Testis (tissue), 2 donors: ENCODE results near the gene OR56A1.

Experiments
- POLR2A ChIP-seq: fragments of 450-650 bp; IDR thresholded peaks from one replicate; pipeline ENCODE4 v1.6.1; 2017; ENCODE audit warnings: antibody characterized with exemption, mild to moderate bottlenecking, moderate library complexity
- TF ChIP-seq, protein P1 (sequence below), 3 experiments: fragments of 450-650 bp in 2 of 3; fragments of 200-600 bp in 1 of 3; sonication (generic) in 1 of 3; IDR thresholded peaks; one replicate each; pipeline ENCODE4 v1.5.1; 2016 to 2019; ENCODE audit warnings: antibody characterized with exemption in 3 of 3, mild to moderate bottlenecking in 2 of 3, moderate library complexity in 1 of 3

DNA sequence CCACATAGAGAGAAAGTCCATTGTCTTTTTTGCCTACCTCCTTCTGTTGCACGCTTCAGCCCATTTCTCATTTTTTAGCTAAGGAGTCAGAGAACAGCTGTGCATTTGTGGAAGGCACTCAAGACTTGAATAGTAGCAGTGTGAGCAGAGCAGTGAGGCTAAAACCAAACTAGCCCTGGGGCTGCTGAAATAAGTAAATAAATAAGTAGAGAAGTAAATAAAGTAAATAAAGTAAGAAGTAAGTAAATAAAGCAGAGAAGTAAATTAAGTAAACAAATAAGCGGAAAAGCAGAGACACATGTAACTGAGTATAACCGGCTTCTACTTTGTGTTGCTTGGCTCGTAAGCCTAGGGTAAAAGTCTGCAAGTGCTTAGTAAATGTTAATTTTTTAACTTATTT lies 41.4 kb downstream of the OR56A1 start:
- TF ChIP-seq, protein P1, sequence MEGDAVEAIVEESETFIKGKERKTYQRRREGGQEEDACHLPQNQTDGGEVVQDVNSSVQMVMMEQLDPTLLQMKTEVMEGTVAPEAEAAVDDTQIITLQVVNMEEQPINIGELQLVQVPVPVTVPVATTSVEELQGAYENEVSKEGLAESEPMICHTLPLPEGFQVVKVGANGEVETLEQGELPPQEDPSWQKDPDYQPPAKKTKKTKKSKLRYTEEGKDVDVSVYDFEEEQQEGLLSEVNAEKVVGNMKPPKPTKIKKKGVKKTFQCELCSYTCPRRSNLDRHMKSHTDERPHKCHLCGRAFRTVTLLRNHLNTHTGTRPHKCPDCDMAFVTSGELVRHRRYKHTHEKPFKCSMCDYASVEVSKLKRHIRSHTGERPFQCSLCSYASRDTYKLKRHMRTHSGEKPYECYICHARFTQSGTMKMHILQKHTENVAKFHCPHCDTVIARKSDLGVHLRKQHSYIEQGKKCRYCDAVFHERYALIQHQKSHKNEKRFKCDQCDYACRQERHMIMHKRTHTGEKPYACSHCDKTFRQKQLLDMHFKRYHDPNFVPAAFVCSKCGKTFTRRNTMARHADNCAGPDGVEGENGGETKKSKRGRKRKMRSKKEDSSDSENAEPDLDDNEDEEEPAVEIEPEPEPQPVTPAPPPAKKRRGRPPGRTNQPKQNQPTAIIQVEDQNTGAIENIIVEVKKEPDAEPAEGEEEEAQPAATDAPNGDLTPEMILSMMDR (IDR thresholded peaks at IDR 0.05) = no peak
- no peak for TF ChIP-seq POLR2A
